GM13977 (cell line): Measurements from ENCODE around the gene ISL2.
"Not testable (repeated sequence)": the region's sequence is repeated elsewhere in the genome, so short reads cannot be mapped to it uniquely, and the experiment has no call there.

Source experiments
- DNase-seq: peaks from one replicate; pipeline ENCODE4 v3.0.0; 2012; ENCODE audit warnings: low spot score
- in situ Hi-C: fragments of 300-500 bp; cut with MboI; formaldehyde crosslinking; loops from one replicate; pipeline ENCODE4 v1.12.0; 2022; ENCODE audit warnings: low sequenced_read_pairs, low pct_unique_long_range_greater_than_20kb, mixed read lengths, inconsistent platforms; ENCODE audit not compliant: unreplicated experiment
- TF ChIP-seq, protein P1 (sequence below): IDR thresholded peaks from 2 replicates; pipeline ENCODE4 v1.5.1; 2012; ENCODE audit warnings: mild to moderate bottlenecking, control low read depth; ENCODE audit not compliant: insufficient read depth; ENCODE audit errors: extremely low read depth, missing control alignments

ISL2 gene

GRCh38 chr15:76336254-76337058 lies at the start of gene ISL2:
Gene ISL2 (plus strand): TSS chr15:76336773. CDS start chr15:76336884, 111 bp downstream.
- TF ChIP-seq, protein P1, sequence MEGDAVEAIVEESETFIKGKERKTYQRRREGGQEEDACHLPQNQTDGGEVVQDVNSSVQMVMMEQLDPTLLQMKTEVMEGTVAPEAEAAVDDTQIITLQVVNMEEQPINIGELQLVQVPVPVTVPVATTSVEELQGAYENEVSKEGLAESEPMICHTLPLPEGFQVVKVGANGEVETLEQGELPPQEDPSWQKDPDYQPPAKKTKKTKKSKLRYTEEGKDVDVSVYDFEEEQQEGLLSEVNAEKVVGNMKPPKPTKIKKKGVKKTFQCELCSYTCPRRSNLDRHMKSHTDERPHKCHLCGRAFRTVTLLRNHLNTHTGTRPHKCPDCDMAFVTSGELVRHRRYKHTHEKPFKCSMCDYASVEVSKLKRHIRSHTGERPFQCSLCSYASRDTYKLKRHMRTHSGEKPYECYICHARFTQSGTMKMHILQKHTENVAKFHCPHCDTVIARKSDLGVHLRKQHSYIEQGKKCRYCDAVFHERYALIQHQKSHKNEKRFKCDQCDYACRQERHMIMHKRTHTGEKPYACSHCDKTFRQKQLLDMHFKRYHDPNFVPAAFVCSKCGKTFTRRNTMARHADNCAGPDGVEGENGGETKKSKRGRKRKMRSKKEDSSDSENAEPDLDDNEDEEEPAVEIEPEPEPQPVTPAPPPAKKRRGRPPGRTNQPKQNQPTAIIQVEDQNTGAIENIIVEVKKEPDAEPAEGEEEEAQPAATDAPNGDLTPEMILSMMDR: no peak
- in situ Hi-C loops: no loop called here
- DNase-seq: peak; percentile 94

- no peak for DNase-seq
- TF ChIP-seq, protein P1: no peak
Measured at GRCh38 chr15:76289582-76289981, 47.0 kb upstream of the ISL2 start.

GRCh38 chr15:76293361-76293760 lies 43.2 kb upstream of the ISL2 start:
- TF ChIP-seq, protein P1: no peak
- DNase-seq: no peak
- in situ Hi-C loops: no loop called here

More at GRCh38 chr15:76289582-76289981, 47.0 kb upstream of the ISL2 start:
- in situ Hi-C loops: no loop called here

GRCh38 chr15:76294463-76294862 lies 42.1 kb upstream of the ISL2 start:
- in situ Hi-C loops, DNase-seq: not testable (repeated sequence)

DNA sequence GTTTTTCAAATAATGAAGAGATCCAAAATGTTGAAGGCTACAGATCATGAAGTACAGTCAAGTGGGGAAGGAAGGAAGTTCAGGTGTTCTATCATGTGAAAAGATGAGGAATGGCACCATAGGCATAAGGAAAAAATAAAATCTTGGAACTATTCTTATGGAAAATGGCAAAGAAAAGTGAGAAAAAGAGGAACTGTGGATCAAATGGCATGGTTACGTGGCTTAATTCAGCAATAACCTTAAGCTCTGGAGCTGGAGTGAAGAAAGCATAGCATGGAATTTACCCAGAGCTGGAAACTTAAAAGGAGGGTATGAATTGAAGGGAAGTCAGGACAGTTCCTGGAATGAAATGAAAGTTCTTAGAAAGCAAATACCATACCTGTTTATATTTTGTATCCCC lies 39.7 kb upstream of the ISL2 start:
- TF ChIP-seq, protein P1: no peak
- DNase-seq: no peak
- in situ Hi-C loops: no loop called here

GRCh38 chr15:76297951-76298350 lies 38.6 kb upstream of the ISL2 start:
- in situ Hi-C loops, DNase-seq: not testable (repeated sequence)

GRCh38 chr15:76298986-76299385 lies 37.6 kb upstream of the ISL2 start:
- in situ Hi-C loops: no loop called here
- DNase-seq: no peak
- TF ChIP-seq, protein P1: no peak
